H1 (cell line): Measurements from ENCODE around the gene MICU2.

Experiments used
- ASH2L ChIP-seq: fragments of 200-600, 300-600 bp; sonication (generic); IDR thresholded peaks from one replicate; pipeline ENCODE4 v1.7.1; 2017; ENCODE audit warnings: low read length
- BRCA1 ChIP-seq: IDR thresholded peaks from 2 replicates; pipeline ENCODE4 v1.6.1; 2012; ENCODE audit warnings: low read depth, low read length, improper control_type of control experiment
- CTCF ChIP-seq, 3 experiments: IDR thresholded peaks; 1 replicate in 2 of 3; 2 replicates in 1 of 3; pipeline versions ENCODE4 v1.5.1 to v1.6.1; 2011; ENCODE audit warnings: low read length in 3 of 3, mild to moderate bottlenecking in 3 of 3, inconsistent platforms in 2 of 3, low read depth in 1 of 3, moderate library complexity in 1 of 3; ENCODE audit not compliant: insufficient read depth in 1 of 3; ENCODE audit errors: control extremely low read depth in 1 of 3
- EP300 ChIP-seq, 2 experiments: IDR thresholded peaks; 1 replicate in 1 of 2; 2 replicates in 1 of 2; pipeline ENCODE4 v1.6.1; 2011 to 2012; ENCODE audit warnings: low read depth in 2 of 2, low read length in 2 of 2, mild to moderate bottlenecking in 2 of 2, borderline replicate concordance in 1 of 2, inconsistent platforms in 1 of 2, moderate library complexity in 1 of 2
- EZH2 ChIP-seq: fragments of 200-600 bp; sonication (generic); IDR thresholded peaks from 2 replicates; pipeline ENCODE4 v1.7.1; 2012; ENCODE audit warnings: low read depth, mild to moderate bottlenecking, moderate library complexity, low read length, inconsistent platforms; ENCODE audit not compliant: severe bottlenecking
- KDM5A ChIP-seq: fragments of 200-600 bp; IDR thresholded peaks from 2 replicates; pipeline ENCODE4 v1.7.1; 2012; ENCODE audit warnings: mild to moderate bottlenecking, low read length, inconsistent platforms, mixed read lengths
- MAFK ChIP-seq: IDR thresholded peaks from 2 replicates; pipeline ENCODE4 v1.6.1; 2012; ENCODE audit warnings: low read depth, mild to moderate bottlenecking, improper control_type of control experiment, low read length
- MAX ChIP-seq: IDR thresholded peaks from 2 replicates; pipeline ENCODE4 v1.6.1; 2012; ENCODE audit warnings: inconsistent platforms
- POLR2A ChIP-seq, 2 experiments: IDR thresholded peaks; 1 replicate in 1 of 2; 2 replicates in 1 of 2; pipeline ENCODE4 v1.6.1; 2011; ENCODE audit warnings: low read depth in 2 of 2, low read length in 2 of 2, mild to moderate bottlenecking in 2 of 2; ENCODE audit errors: control extremely low read depth in 1 of 2
- TAF1 ChIP-seq: IDR thresholded peaks from 2 replicates; pipeline ENCODE4 v1.6.1; 2011; ENCODE audit warnings: mild to moderate bottlenecking, low read depth, low read length

GRCh38 chr13:21596722-21597121 lies 7.2 kb downstream of the MICU2 start:
- TF ChIP-seq ASH2L (no peak), TAF1 (no peak), MAX (no peak), CTCF (IDR thresholded peaks at IDR 0.05; ENCODE audit: control extremely low read depth in 1 of 3, insufficient read depth in 1 of 3, low read depth in 1 of 3, low read length in 3 of 3) (no peak), EP300 (IDR thresholded peaks at IDR 0.05; ENCODE audit: borderline replicate concordance in 1 of 2, low read depth in 2 of 2, low read length in 2 of 2) (no peak), MAFK (no peak), EZH2 (no peak), KDM5A (no peak), POLR2A (IDR thresholded peaks at IDR 0.05; ENCODE audit: control extremely low read depth in 1 of 2, low read depth in 2 of 2, low read length in 2 of 2) (no peak), BRCA1 (no peak)
